ENCODE measurements around the gene CINP.

- no peak for TF ChIP-seq CTCF (conservative IDR thresholded peaks at IDR 0.05)
- TF ChIP-seq EZH2 (IDR thresholded peaks at IDR 0.05; ENCODE audit: low read depth): no peak
Measured at GRCh38 chr14:102373110-102373509, 10.4 kb upstream of the CINP start.

All from PC-9 (cell line).